ENCODE measurements around the gene TMEM161A. TPM values are rescaled to one million over a fixed set of nuclear protein-coding genes. Genes with fewer than 3 reads are reported as not detected.
"Not testable (repeated sequence)": the region's sequence is repeated elsewhere in the genome, so short reads cannot be mapped to it uniquely, and the experiment has no call there.

The TMEM161A gene
- total RNA-seq, 1 experiment from 2014 or later: 26.6 TPM

GRCh38 chr19:19121371-19121770 lies 16.9 kb downstream of the TMEM161A start:
- H3K4me3 ChIP-seq (ENCODE audit: insufficient read depth, low read depth, low read length): no peak overlapping the region
- no peak for DNase-seq
- no peaks in the 10 kb centered on the region for H3K27me3 ChIP-seq (ENCODE audit: control insufficient read depth, insufficient read depth, low read length)

GRCh38 chr19:19120308-19121231 lies 17.7 kb downstream of the TMEM161A start:
- Histone ChIP-seq H3K36me3 (replicated peaks; ENCODE audit: control insufficient read depth, insufficient read depth, low read length) (peaks cover 3% of the 10 kb centered on the region; the same call in 1 of the 2 replicates), H3K27me3 (ENCODE audit: control insufficient read depth, insufficient read depth, low read length) (no peaks in the 10 kb centered on the region), H3K4me3 (ENCODE audit: insufficient read depth, low read depth, low read length) (peak overlapping the region; percentile 39)
- DNase-seq: peak; percentile 99

More at GRCh38 chr19:19121371-19121770, 16.9 kb downstream of the TMEM161A start:
- H3K36me3 ChIP-seq (replicated peaks; ENCODE audit: control insufficient read depth, insufficient read depth, low read length): peaks cover 3% of the 10 kb centered on the region; the same call in 1 of the 2 replicates

DNA sequence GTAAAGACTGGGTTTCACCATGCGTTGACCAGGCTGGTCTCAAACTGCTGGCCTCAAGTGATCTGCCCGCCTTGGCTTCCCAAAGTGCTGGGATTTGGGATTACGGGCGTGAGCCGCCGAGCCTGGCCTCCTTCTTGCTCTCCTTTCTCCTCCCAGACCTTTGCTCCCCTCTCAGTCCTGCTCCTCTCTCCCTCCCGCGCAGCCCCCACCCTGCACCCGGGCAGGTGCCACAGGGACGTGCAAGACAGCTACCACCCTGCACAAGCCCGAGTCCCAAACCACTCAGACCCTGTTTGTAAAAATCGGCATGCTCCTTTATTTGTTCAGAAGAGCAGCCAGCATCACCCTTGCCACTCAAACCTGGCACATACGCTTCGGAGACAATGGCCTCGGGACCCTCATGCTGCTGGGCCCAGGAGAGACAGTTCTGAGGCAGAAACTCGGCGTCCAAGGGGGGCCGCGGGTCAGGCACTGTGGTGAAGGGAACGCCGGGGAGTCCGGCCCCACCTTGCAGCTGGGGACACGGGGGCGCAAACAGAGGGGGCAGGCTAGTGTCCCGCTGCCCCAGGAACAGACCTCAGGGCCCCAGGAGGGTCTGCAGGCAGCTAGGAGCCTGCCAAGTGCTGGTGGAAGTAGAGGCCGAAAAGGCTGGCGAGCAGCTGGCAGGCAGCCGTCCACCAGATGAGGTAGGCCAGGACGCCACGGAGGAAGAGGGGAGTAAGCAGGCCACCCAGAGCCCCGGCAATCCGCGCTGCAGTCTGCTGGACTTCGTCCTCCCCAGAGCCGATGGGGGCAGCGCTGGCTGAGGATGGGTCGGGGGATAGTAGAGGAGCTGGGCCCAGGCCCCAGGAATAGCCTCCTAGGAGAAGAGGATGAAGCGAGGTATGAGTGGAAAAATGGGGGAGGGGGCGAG lies 18.7 kb downstream of the TMEM161A start:
- no peak for DNase-seq
- Histone ChIP-seq H3K36me3 (replicated peaks; ENCODE audit: control insufficient read depth, insufficient read depth, low read length) (peaks cover 3% of the 10 kb centered on the region; the same call in 1 of the 2 replicates), H3K27me3 (ENCODE audit: control insufficient read depth, insufficient read depth, low read length) (no peaks in the 10 kb centered on the region), H3K4me3 (ENCODE audit: insufficient read depth, low read depth, low read length) (no peak overlapping the region)

DNA sequence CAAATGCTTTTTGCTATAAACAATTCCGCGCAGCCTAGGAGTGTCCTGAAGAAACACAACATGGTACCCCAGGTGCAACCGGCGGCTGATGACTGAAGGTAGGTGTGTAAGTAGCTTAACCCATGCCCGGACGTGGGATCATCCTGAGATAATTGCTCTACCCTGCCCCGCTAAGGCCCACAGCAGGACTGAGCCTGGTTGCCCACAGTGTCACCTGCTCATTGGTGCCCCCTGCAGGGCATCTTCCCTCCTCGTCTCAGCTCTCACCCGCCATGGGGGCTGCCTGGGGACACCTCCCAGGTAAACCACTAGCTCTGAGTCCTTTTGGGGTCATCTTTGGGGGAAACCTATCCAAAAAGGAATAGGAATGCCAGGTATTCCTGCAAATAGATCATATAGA lies 22.3 kb downstream of the TMEM161A start:
- DNase-seq: peak; percentile 91
- H3K4me3 ChIP-seq (ENCODE audit: insufficient read depth, low read depth, low read length): no peak overlapping the region
- peaks cover 3% of the 10 kb centered on the region; the same call in 1 of the 2 replicates for H3K36me3 ChIP-seq (replicated peaks; ENCODE audit: control insufficient read depth, insufficient read depth, low read length)
- no peaks in the 10 kb centered on the region for H3K27me3 ChIP-seq (ENCODE audit: control insufficient read depth, insufficient read depth, low read length)

DNA sequence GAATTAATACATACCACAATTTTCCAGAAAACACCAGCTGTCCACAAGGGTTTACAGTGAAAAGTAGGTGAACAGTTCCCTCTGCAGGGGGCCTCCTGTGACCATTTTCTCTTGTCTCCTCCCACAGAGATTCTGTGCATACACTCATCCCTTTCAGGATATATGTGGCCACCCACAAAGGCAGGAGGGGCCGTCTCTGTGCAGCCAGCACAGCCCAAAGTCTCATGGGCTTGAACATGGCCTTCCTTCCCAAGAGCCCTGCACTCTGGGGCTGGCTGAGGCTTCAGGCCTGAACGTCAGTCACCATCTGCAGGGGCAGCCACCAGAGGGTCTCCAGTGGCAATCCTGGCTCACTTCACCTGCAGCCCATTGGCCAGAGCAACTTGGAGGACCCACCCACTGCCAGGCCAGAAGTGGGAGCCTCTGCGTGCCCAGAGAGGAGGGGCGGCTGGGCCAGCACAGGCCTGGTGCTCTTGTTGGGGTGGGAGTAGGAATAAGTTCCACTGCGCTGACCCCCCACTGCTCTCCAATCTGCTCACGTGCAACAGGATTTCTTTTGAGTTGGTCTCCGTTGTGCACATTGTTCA lies 25.1 kb downstream of the TMEM161A start:
- Histone ChIP-seq H3K27me3 (ENCODE audit: control insufficient read depth, insufficient read depth, low read length) (no peaks in the 10 kb centered on the region), H3K4me3 (ENCODE audit: insufficient read depth, low read depth, low read length) (no peak overlapping the region), H3K36me3 (replicated peaks; ENCODE audit: control insufficient read depth, insufficient read depth, low read length) (no peaks in the 10 kb centered on the region)
- peak; percentile 84 for DNase-seq

GRCh38 chr19:19111967-19112580 lies 26.2 kb downstream of the TMEM161A start:
- Histone ChIP-seq H3K4me3 (ENCODE audit: insufficient read depth, low read depth, low read length) (no peak overlapping the region), H3K36me3 (replicated peaks; ENCODE audit: control insufficient read depth, insufficient read depth, low read length) (no peaks in the 10 kb centered on the region), H3K27me3 (ENCODE audit: control insufficient read depth, insufficient read depth, low read length) (no peaks in the 10 kb centered on the region)
- DNase-seq: peak; percentile 22

DNA sequence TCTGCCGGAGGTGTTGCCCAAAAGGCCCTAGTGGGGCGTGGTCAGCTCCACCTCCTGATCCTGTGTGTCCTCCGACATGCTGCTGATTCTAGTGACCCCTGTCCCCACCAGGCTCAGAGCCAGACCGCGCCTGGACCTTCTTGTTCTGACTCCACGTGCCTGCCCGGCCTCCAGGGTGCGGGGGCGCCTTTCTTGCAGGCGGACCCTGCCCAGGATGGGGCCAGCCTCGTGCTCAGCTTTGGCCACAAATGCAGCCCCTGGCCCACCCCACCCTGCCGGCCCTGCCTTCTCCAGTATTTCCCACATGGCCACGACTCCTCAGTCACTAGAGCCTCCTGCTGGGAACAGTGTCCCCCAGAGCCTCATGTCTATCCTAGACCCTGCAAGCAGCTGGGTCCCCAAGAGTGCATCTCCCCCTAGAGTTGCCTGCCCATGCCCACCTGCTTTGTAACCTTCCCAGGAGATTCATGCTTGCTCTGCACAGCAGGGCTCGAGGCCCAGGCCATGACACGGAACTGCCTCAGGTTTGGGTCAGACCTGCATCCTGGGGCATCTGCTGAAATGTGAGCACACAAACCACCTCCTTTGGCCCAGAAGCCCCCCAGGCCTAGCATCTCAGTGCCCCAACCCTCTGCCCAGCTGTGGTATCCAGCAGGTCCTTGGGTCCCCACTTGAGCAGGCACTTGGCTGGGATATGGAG lies 27.0 kb downstream of the TMEM161A start:
- Histone ChIP-seq H3K36me3 (replicated peaks; ENCODE audit: control insufficient read depth, insufficient read depth, low read length) (no peaks in the 10 kb centered on the region), H3K27me3 (ENCODE audit: control insufficient read depth, insufficient read depth, low read length) (no peaks in the 10 kb centered on the region), H3K4me3 (ENCODE audit: insufficient read depth, low read depth, low read length) (no peak overlapping the region)
- DNase-seq: peak; percentile 32

- H3K27me3 ChIP-seq (ENCODE audit: control insufficient read depth, insufficient read depth, low read length): no peaks in the 10 kb centered on the region
- no peak overlapping the region; the same call in 1 of the 2 replicates for H3K4me3 ChIP-seq (ENCODE audit: insufficient read depth, low read depth, low read length)
- DNase-seq: peak; percentile 49
- H3K36me3 ChIP-seq (replicated peaks; ENCODE audit: control insufficient read depth, insufficient read depth, low read length): no peaks in the 10 kb centered on the region
These were observed 27.7 kb downstream of the TMEM161A start for GRCh38 chr19:19110410-19111135.

DNA sequence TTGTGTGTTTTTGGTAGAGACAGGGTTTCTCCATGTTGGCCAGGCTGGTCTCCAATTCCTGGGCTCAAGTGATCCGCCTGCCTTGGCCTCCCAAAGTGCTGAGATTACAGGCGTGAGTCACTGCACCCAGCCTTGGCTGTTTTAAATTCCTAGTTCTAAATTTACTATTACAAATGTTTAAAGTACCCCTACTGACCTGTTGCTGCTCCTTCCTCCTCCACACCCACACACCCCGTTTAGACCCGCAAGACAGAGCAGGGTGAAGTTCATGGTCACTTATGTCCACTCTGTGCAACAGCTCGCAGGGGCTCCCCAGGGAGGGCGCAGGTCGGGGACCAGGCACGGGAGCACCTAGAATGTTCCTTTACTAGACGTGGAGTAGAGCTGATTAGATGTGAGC lies 28.7 kb downstream of the TMEM161A start:
- DNase-seq: peak; percentile 26
- Histone ChIP-seq H3K4me3 (ENCODE audit: insufficient read depth, low read depth, low read length) (no peak overlapping the region), H3K27me3 (ENCODE audit: control insufficient read depth, insufficient read depth, low read length) (no peaks in the 10 kb centered on the region), H3K36me3 (replicated peaks; ENCODE audit: control insufficient read depth, insufficient read depth, low read length) (no peaks in the 10 kb centered on the region)

- Histone ChIP-seq H3K4me3 (ENCODE audit: insufficient read depth, low read depth, low read length) (no peak overlapping the region), H3K27me3 (ENCODE audit: control insufficient read depth, insufficient read depth, low read length) (no peaks in the 10 kb centered on the region), H3K36me3 (replicated peaks; ENCODE audit: control insufficient read depth, insufficient read depth, low read length) (no peaks in the 10 kb centered on the region)
- DNase-seq: peak; percentile 73
These were observed 30.6 kb downstream of the TMEM161A start for GRCh38 chr19:19107654-19108053.

- not testable (repeated sequence) for DNase-seq; H3K4me3 ChIP-seq (ENCODE audit: insufficient read depth, low read depth, low read length); H3K36me3 ChIP-seq (replicated peaks; ENCODE audit: control insufficient read depth, insufficient read depth, low read length); H3K27me3 ChIP-seq (ENCODE audit: control insufficient read depth, insufficient read depth, low read length)
These were observed 31.3 kb downstream of the TMEM161A start for GRCh38 chr19:19106938-19107337.

DNA sequence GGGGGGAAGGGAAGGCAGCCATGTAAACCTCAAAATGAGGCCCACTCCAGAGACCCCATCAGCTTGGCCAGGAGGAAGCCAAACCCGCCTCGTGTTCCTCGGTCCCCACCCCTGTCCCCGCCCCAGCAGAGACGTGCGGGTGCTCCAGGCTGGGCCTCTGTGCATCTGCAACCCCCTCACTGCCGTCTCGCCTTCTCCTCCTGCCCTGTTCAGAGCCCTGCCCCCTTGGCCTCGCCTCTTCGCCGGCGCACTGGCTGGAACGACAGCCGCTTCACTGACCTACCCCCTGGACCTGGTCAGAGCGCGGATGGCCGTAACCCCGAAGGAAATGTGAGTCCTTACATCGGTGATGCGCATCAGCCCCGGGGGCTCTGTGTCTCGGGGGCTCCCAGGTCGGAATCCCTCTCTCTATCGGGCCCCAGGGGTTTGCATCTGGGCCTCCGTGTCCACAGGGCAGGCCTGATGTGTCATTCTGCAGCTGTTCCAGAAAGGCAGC lies 32.2 kb downstream of the TMEM161A start:
- Histone ChIP-seq H3K27me3 (ENCODE audit: control insufficient read depth, insufficient read depth, low read length) (no peaks in the 10 kb centered on the region), H3K4me3 (ENCODE audit: insufficient read depth, low read depth, low read length) (peak overlapping the region; percentile 35), H3K36me3 (replicated peaks; ENCODE audit: control insufficient read depth, insufficient read depth, low read length) (no peaks in the 10 kb centered on the region)
- peak; percentile 85 for DNase-seq
